Measurements from ENCODE around the gene GPR173.
A peak's percentile ranks its signal among the peaks of the same experiment; 100 is the strongest.

Gene GPR173

GRCh38 chrX:53078943-53079342, 30.4 kb downstream of the GPR173 start:
- TF ChIP-seq MAX (IDR thresholded peaks at IDR 0.05) (no peak), USF1 (IDR thresholded peaks at IDR 0.05) (no peak), TCF12 (IDR thresholded peaks at IDR 0.05; ENCODE audit: low read depth) (no peak), EGR1 (IDR thresholded peaks at IDR 0.05) (no peak), ZBTB7A (IDR thresholded peaks at IDR 0.05; ENCODE audit: low read depth) (no peak), TEAD4 (IDR thresholded peaks at IDR 0.05) (no peak), CEBPB (IDR thresholded peaks at IDR 0.05) (no peak), EP300 (IDR thresholded peaks at IDR 0.05; ENCODE audit: borderline replicate concordance) (no peak), NFIC (IDR thresholded peaks at IDR 0.05) (no peak), YY1 (IDR thresholded peaks at IDR 0.05; ENCODE audit: low read depth) (no peak), RAD21 (IDR thresholded peaks at IDR 0.05; ENCODE audit: low read depth) (no peak), CREB1 (IDR thresholded peaks at IDR 0.05; ENCODE audit: low read depth) (no peak), TAF1 (IDR thresholded peaks at IDR 0.05; ENCODE audit: low read depth) (no peak)

GRCh38 chrX:53080628-53081580, 32.3 kb downstream of the GPR173 start:
- no peak for TF ChIP-seq TAF1 (IDR thresholded peaks at IDR 0.05; ENCODE audit: low read depth)
- TF ChIP-seq NFIC (IDR thresholded peaks at IDR 0.05), result no peak
- TF ChIP-seq RAD21 (IDR thresholded peaks at IDR 0.05; ENCODE audit: low read depth), result no peak
- TF ChIP-seq FOXM1 (IDR thresholded peaks at IDR 0.05; ENCODE audit: borderline replicate concordance, low read depth), result no peak

GRCh38 chrX:53081925-53082772, 33.6 kb downstream of the GPR173 start, which contains the start of gene TSPYL2:
TSS of gene TSPYL2 (plus strand) at chrX:53082367. CDS start at chrX:53082499, 132 bp downstream.
- TF ChIP-seq MAX (IDR thresholded peaks at IDR 0.05) (peak; percentile 46), FOXM1 (IDR thresholded peaks at IDR 0.05; ENCODE audit: borderline replicate concordance, low read depth) (no peak), NFIC (IDR thresholded peaks at IDR 0.05) (peak; percentile 13; the same call in 1 of the 2 replicates), CEBPB (IDR thresholded peaks at IDR 0.05) (no peak), CREB1 (IDR thresholded peaks at IDR 0.05; ENCODE audit: low read depth) (peak; percentile 72), TCF12 (IDR thresholded peaks at IDR 0.05; ENCODE audit: low read depth) (0 out of 2 replicates have a peak, but pooled peaks have one; percentile 21), TEAD4 (IDR thresholded peaks at IDR 0.05) (0 out of 2 replicates have a peak, but pooled peaks have one; percentile 12), EGR1 (IDR thresholded peaks at IDR 0.05) (no peak), REST (IDR thresholded peaks at IDR 0.05; ENCODE audit: low read depth) (no peak), USF1 (IDR thresholded peaks at IDR 0.05) (no peak), TAF1 (IDR thresholded peaks at IDR 0.05; ENCODE audit: low read depth) (peak; percentile 90), ZBTB7A (IDR thresholded peaks at IDR 0.05; ENCODE audit: low read depth) (peak; percentile 66), EP300 (IDR thresholded peaks at IDR 0.05; ENCODE audit: borderline replicate concordance) (no peak), RAD21 (IDR thresholded peaks at IDR 0.05; ENCODE audit: low read depth) (no peak), YY1 (IDR thresholded peaks at IDR 0.05; ENCODE audit: low read depth) (no peak)

- TF ChIP-seq TAF1 (IDR thresholded peaks at IDR 0.05; ENCODE audit: low read depth) (no peak), TEAD4 (IDR thresholded peaks at IDR 0.05) (no peak), RAD21 (IDR thresholded peaks at IDR 0.05; ENCODE audit: low read depth) (no peak)
These were observed 34.4 kb downstream of the GPR173 start for GRCh38 chrX:53082773-53083616.

GRCh38 chrX:53084043-53084570, 35.5 kb downstream of the GPR173 start:
- TF ChIP-seq CEBPB (IDR thresholded peaks at IDR 0.05) (no peak), NFIC (IDR thresholded peaks at IDR 0.05) (no peak), USF1 (IDR thresholded peaks at IDR 0.05) (no peak)
